Fibroblast of villous mesenchyme (primary cell): ENCODE data around the gene ADAMTS3. TPM values are rescaled to one million over a fixed set of nuclear protein-coding genes. Genes with fewer than 3 reads are reported as not detected.

ENCODE experiments used
- DNase-seq: peaks from one replicate; pipeline ENCODE4 v3.0.0-alpha.2; 2010; ENCODE audit warnings: low read depth
- H3K4me3 ChIP-seq: 2 replicates; pipeline ENCODE4 v1.5.1; 2011; ENCODE audit warnings: low read depth, mild to moderate bottlenecking, low read length
- total RNA-seq: library from RNA; depleted of rRNA; stranded (reverse); fragments of >200 nt; gene quantifications from 2 replicates; pipeline ENCODE4 v1.2.3, GENCODE V29; 2012
- TF ChIP-seq, protein P1 (sequence below): IDR thresholded peaks from 2 replicates; pipeline ENCODE4 v1.5.1; 2012; ENCODE audit warnings: low read depth, mild to moderate bottlenecking, low read length; ENCODE audit not compliant: insufficient read depth

Gene ADAMTS3
- total RNA-seq, 1 donor: 3.0 TPM

GRCh38 chr4:72351521-72351920, 217.5 kb downstream of the ADAMTS3 start:
- no peak overlapping the region for H3K4me3 ChIP-seq
- no peak for DNase-seq
- TF ChIP-seq, protein P1, sequence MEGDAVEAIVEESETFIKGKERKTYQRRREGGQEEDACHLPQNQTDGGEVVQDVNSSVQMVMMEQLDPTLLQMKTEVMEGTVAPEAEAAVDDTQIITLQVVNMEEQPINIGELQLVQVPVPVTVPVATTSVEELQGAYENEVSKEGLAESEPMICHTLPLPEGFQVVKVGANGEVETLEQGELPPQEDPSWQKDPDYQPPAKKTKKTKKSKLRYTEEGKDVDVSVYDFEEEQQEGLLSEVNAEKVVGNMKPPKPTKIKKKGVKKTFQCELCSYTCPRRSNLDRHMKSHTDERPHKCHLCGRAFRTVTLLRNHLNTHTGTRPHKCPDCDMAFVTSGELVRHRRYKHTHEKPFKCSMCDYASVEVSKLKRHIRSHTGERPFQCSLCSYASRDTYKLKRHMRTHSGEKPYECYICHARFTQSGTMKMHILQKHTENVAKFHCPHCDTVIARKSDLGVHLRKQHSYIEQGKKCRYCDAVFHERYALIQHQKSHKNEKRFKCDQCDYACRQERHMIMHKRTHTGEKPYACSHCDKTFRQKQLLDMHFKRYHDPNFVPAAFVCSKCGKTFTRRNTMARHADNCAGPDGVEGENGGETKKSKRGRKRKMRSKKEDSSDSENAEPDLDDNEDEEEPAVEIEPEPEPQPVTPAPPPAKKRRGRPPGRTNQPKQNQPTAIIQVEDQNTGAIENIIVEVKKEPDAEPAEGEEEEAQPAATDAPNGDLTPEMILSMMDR: no peak

GRCh38 chr4:72348701-72349100, 220.3 kb downstream of the ADAMTS3 start:
- DNase-seq: no peak
- TF ChIP-seq, protein P1: no peak
- H3K4me3 ChIP-seq: no peak overlapping the region

GRCh38 chr4:72344418-72344817, 224.6 kb downstream of the ADAMTS3 start:
- DNase-seq: no peak
- H3K4me3 ChIP-seq: no peak overlapping the region
- TF ChIP-seq, protein P1: no peak

DNA sequence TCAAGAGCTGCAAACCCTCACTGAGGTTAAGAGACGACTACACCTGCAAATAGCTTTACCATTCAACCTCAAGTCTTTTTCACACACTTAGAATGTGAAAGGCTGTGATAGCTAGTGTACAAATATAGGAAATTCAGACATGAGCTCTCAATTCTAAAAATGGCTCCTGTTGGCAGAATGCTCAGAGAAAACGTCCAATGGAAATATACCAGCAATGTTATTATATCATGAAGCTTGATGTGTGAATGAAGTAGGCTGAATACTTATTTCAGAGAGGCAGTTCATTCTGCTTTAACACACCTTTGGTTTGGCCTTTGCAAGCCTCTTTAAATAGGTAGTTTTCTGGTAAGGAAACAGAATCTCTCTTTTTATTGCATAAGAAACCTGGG, 227.6 kb downstream of the ADAMTS3 start:
- TF ChIP-seq, protein P1: no peak
- no peak for DNase-seq
- H3K4me3 ChIP-seq: no peak overlapping the region

DNA sequence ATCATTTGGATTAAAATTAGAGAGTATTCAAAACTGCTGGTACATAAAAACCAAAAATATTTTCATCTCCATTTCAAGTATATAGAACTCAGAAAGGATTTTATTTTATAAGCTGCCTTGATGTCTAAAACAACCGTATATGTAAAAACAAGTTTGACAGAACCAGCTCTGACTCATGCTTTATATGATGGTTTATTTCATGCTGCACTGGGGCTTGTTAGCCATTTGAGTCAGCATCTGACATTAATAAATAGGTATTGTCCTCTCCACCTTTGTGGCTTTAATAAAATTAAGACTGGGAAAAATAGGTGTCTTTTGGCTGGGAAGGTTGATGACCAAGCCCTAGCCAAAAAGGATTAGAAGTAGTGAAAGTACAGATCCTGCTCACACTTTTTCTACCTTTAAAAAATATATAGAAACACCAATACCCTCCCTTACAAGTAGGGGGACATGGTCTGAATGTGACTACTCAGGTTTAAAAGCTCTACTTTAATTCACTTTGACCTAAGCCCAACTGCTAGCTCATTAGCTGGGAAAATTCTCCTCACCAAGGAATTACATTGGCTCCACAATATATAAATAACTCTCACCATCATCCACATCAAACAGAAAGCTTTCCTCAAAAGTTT, 228.1 kb downstream of the ADAMTS3 start:
- TF ChIP-seq, protein P1: no peak
- no peak overlapping the region for H3K4me3 ChIP-seq
- DNase-seq: no peak

DNA sequence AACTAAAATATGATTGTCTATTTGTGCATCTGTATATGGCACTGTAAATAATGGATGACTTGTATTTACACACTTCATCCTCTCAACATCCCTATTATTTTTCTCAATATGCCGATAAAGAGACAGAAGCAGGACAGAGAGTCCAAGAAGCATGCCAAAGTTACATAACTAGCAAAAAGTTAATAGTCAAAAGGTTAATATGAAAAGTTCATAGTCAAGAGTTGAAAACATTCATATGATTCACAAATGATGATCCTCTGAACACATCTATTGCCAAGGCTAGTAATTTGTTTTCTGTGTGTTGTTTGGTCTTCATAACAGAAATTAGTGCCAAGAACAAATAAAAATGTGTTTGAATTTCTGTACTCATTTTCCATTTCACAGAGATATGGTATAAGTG, 231.0 kb downstream of the ADAMTS3 start:
- no peak for DNase-seq
- no peak overlapping the region for H3K4me3 ChIP-seq
- TF ChIP-seq, protein P1: no peak

DNA sequence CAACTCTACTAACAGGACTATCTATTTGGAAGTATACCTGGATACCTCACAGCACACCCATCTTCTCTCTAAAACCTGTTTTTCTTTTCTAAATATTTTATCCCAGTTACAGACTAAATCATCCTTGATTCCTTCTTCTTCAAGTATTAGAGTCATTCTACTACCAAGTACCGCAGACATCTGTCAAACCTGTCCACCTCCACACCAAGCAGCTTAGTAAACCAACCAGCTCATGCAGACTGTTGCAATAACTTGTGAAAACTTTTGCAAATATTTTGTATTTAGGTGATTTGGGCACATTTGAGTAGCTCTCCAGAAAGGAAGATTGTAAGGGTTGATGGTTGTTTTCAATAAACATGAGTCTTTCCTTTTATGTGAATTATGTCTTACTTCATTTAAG, 238.6 kb downstream of the ADAMTS3 start:
- H3K4me3 ChIP-seq: no peak overlapping the region
- no peak for DNase-seq
- TF ChIP-seq, protein P1: no peak
